ENCODE data around the gene LY6G6C.

DNA sequence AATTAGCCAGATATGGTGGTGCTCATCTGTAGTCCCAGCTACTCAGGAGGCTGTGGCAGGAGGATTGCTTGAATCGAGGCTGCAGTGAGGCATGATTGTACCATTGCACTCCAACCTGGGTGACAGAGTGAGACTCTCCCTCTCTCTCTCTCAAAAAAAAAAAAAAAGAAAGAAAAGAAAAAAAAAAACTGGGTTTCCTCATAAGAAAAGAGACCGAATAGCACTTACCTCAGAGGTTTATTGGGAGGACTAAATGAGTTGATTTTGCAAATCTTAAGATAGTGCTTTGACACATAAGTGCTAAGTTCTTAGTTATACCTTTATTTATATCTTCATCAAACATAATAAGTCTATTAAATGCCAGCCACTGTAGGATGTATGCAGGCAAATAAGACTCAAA, 49.3 kb upstream of the LY6G6C start:
- TF ChIP-seq, protein P1, sequence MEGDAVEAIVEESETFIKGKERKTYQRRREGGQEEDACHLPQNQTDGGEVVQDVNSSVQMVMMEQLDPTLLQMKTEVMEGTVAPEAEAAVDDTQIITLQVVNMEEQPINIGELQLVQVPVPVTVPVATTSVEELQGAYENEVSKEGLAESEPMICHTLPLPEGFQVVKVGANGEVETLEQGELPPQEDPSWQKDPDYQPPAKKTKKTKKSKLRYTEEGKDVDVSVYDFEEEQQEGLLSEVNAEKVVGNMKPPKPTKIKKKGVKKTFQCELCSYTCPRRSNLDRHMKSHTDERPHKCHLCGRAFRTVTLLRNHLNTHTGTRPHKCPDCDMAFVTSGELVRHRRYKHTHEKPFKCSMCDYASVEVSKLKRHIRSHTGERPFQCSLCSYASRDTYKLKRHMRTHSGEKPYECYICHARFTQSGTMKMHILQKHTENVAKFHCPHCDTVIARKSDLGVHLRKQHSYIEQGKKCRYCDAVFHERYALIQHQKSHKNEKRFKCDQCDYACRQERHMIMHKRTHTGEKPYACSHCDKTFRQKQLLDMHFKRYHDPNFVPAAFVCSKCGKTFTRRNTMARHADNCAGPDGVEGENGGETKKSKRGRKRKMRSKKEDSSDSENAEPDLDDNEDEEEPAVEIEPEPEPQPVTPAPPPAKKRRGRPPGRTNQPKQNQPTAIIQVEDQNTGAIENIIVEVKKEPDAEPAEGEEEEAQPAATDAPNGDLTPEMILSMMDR (IDR thresholded peaks at IDR 0.05), result no peak
- TF ChIP-seq POLR2A (IDR thresholded peaks at IDR 0.05) (no peak), POLR2AphosphoS5 (IDR thresholded peaks at IDR 0.05) (no peak)

Data from breast epithelium (tissue), 3 donors.